Heart right ventricle (tissue), 16 donors: Measurements from ENCODE around the gene NDUFAF2. TPM values are rescaled to one million over a fixed set of nuclear protein-coding genes. Genes with fewer than 3 reads are reported as not detected.
A peak's percentile ranks its signal among the peaks of the same experiment; 100 is the strongest.

Experiments
- ATAC-seq, 8 donors: fragments of 200-7000 bp; cut with Tn5 transposase; one replicate each; pipeline ENCODE4 v1.9.1; 2020; ENCODE audit warnings: mild to moderate bottlenecking in 8 of 8, moderate library complexity in 8 of 8, moderate number of reproducible peaks in 1 of 8
- DNase-seq, 2 donors: peaks; one replicate each; pipeline ENCODE4 v3.0.0-alpha.2; 2020
- H3K27ac ChIP-seq, 10 donors: fragments of 200-600 bp; sonication (generic) in 2 of 10; one replicate each; pipeline versions ENCODE4 v1.5.0 to v1.8.0; 2020 to 2022; ENCODE audit warnings: mild to moderate bottlenecking in 3 of 10
- H3K27me3 ChIP-seq, 7 donors: fragments of 200-600 bp; one replicate each; pipeline ENCODE4 v1.8.0; 2021 to 2022; ENCODE audit warnings: mild to moderate bottlenecking in 2 of 7
- H3K36me3 ChIP-seq, 9 donors: fragments of 200-600 bp; sonication (generic) in 1 of 9; one replicate each; pipeline versions ENCODE4 v1.5.0 to v1.8.0; 2020 to 2022; ENCODE audit warnings: mild to moderate bottlenecking in 2 of 9
- H3K4me1 ChIP-seq, 9 donors: fragments of 200-600 bp; sonication (generic) in 1 of 9; one replicate each; pipeline versions ENCODE4 v1.5.0 to v1.8.0; 2020 to 2022; ENCODE audit warnings: mild to moderate bottlenecking in 4 of 9
- H3K4me3 ChIP-seq, 10 donors: fragments of 200-600 bp; sonication (generic) in 2 of 10; one replicate each; pipeline versions ENCODE4 v1.5.0 to v1.8.0; 2020 to 2022; ENCODE audit warnings: mild to moderate bottlenecking in 7 of 10, moderate library complexity in 2 of 10
- H3K9me3 ChIP-seq, 11 donors: fragments of 200-600 bp in 10 of 11; sonication (generic) in 2 of 11; one replicate each; pipeline versions ENCODE4 v1.5.0 to v1.8.0; 2013 to 2022; ENCODE audit warnings: mild to moderate bottlenecking in 2 of 11, control low read depth in 1 of 11, moderate library complexity in 1 of 11
- CTCF ChIP-seq, 9 donors: fragments of 200-600 bp; sonication (generic) in 2 of 9; IDR thresholded peaks; one replicate each; pipeline versions ENCODE4 v1.5.0 to v1.8.0; 2021 to 2022; ENCODE audit warnings: antibody characterized with exemption in 9 of 9, mild to moderate bottlenecking in 5 of 9, moderate library complexity in 1 of 9
- WGBS, 2 donors: extraction: QIAGEN DNeasy Blood & Tissue Kit; methylation state at CpG; one replicate each; pipeline ENCODE4 v1.1.7; 2013; ENCODE audit warnings: inconsistent platforms in 1 of 2; 5-methylcytosine and 5-hydroxymethylcytosine counted together
- intact Hi-C, 10 donors: fragments of 100-400 bp; cut with DNase I; formaldehyde crosslinking; loops; one replicate each; pipeline versions ENCODE4 v1.11.1 to v1.14.2; 2022
- polyA plus RNA-seq, 2 donors: library from polyadenylated mRNA; stranded (reverse); fragments of 200-250 nt; gene quantifications; one replicate each; pipeline ENCODE4 v1.2.3, GENCODE V29; 2013
- total RNA-seq, 10 donors: library from RNA; stranded (reverse); fragmentation: NEBNext Ultra II Directional in 3 of 10; extraction: Animal tissue kit (Norgen Biotek cat#: 25700) in 3 of 10; gene quantifications; one replicate each; pipeline versions ENCODE4 v1.2.1 to v1.2.4, GENCODE V29; 2021 to 2023
- donor health status: Arrhythmogenic right ventricular cardiomyopathy.
- donor health status: ischemic (EF 13 %, LVEDD 7.1; RV severe dilation, severe dysfunction).
- donor health status: healthy with polysubstance abuse.
- donor health status: DM: no; HTN: yes; CAD: no.
- donor health status: DM: no; HTN: no; CAD: no.
- donor health status: ischemic (EF 25% LVEDD 6.9; RV normal size, moderate dysfunction).
- donor health status: ischemic (EF 25% LVEDD 5.7; RV mildly dilated, moderate dysfunction).
- donor health status: healthy.
- donor health status: DM: yes; HTN: yes; CAD: no.
- donor health status: Ischemic cardiomyopathy.
- donor health status: ischemic (EF 35%, LVEDD 5.7; RV mildly dilated, moderate dysfunction).
- donor health status: nonischemic (EF 11% LVEDD 7.7; RV severe dilation, severe dysfunction).
- donor health status: DM: yes; HTN: yes; CAD: no.
- donor health status: PGD.
- donor health status: ischemic (EF 29% LVEDD 5.4; RV normal size, mild dysfunction).
- donor health status: nonischemic (EF 23%, LVEDD 6.1; RV moderate dilation, normal function).

NDUFAF2 gene
- total and polyA plus RNA-seq, 12 donors, result 23.0 to 96.5 (median 32.0) TPM

GRCh38 chr5:61167382-61167781 lies 222.4 kb downstream of the NDUFAF2 start:
- Histone ChIP-seq H3K4me3 (no peak overlapping the region), H3K27ac (no peak overlapping the region), H3K9me3 (no peaks in the 10 kb centered on the region), H3K36me3 (no peaks in the 10 kb centered on the region), H3K27me3 (no peaks in the 10 kb centered on the region), H3K4me1 (peaks cover 0 to 11% (median 5%) of the 10 kb centered on the region in 9 donors)
- DNase-seq, result no peak
- intact Hi-C loops, result loop anchor here in 9 of 10 donors (5.0 to 10.0 kb wide), 9 partner anchors 107 to 647 kb away; partner anchors contain the start of genes ERCC8 (in 3 of the 9), NDUFAF2 (in 3 of the 9) and ZSWIM6 (in 1 of the 9)
- WGBS, 2 donors, result 58 to 63% methylated on average over 4 of the region's 4 CpGs
- peak in 7 of 9 donors; percentile 31 to 57 (median 41) for TF ChIP-seq CTCF (IDR thresholded peaks at IDR 0.05)
- no peak for ATAC-seq

- ATAC-seq (no peak), DNase-seq (no peak)
- H3K9me3 ChIP-seq, result no peaks in the 10 kb centered on the region
- H3K27ac ChIP-seq, result no peak overlapping the region
- H3K27me3 ChIP-seq, result no peaks in the 10 kb centered on the region
- WGBS, 2 donors, result 88 to 89% methylated on average over 8 of the region's 8 CpGs
- intact Hi-C loops, result loop anchor here in 9 of 10 donors (5.0 to 10.0 kb wide), 9 partner anchors 106 to 646 kb away; partner anchors contain the start of genes ERCC8 (in 3 of the 9), NDUFAF2 (in 3 of the 9) and ZSWIM6 (in 1 of the 9)
- no peak for TF ChIP-seq CTCF (IDR thresholded peaks at IDR 0.05)
- H3K4me1 ChIP-seq, result peaks cover 0 to under 1% (median 0%) of the 10 kb centered on the region in 9 donors
- no peak overlapping the region for H3K4me3 ChIP-seq
- no peaks in the 10 kb centered on the region for H3K36me3 ChIP-seq
Observed at GRCh38 chr5:61168951-61169350, 223.9 kb downstream of the NDUFAF2 start.

GRCh38 chr5:61171479-61171878 lies 226.5 kb downstream of the NDUFAF2 start:
- no peak overlapping the region for H3K27ac ChIP-seq
- H3K36me3 ChIP-seq, result no peaks in the 10 kb centered on the region
- TF ChIP-seq CTCF (IDR thresholded peaks at IDR 0.05), result no peak
- intact Hi-C loops, result no loop called here
- no peak for ATAC-seq
- H3K4me1 ChIP-seq, result no peaks in the 10 kb centered on the region
- H3K9me3 ChIP-seq, result no peaks in the 10 kb centered on the region
- 94 to 99% methylated on average over 1 of the region's 1 CpG for WGBS, 2 donors
- H3K4me3 ChIP-seq, result no peak overlapping the region
- DNase-seq, result no peak
- no peaks in the 10 kb centered on the region for H3K27me3 ChIP-seq

- no peak overlapping the region for H3K27ac ChIP-seq
- TF ChIP-seq CTCF (IDR thresholded peaks at IDR 0.05), result no peak
- WGBS, 2 donors, result 74 to 84% methylated on average over 3 of the region's 3 CpGs
- no peaks in the 10 kb centered on the region for H3K36me3 ChIP-seq
- DNase-seq (no peak), ATAC-seq (no peak)
- no peak overlapping the region for H3K4me3 ChIP-seq
- intact Hi-C loops, result no loop called here
- H3K27me3 ChIP-seq, result no peaks in the 10 kb centered on the region
- H3K9me3 ChIP-seq, result no peaks in the 10 kb centered on the region
- no peaks in the 10 kb centered on the region for H3K4me1 ChIP-seq
Observed at GRCh38 chr5:61176631-61177030, 231.6 kb downstream of the NDUFAF2 start.
